Smooth muscle cell (in vitro differentiated cells): Measurements from ENCODE around the gene ANKRD63. TPM values are rescaled to one million over a fixed set of nuclear protein-coding genes. Genes with fewer than 3 reads are reported as not detected.

ENCODE experiments used
- DNase-seq: peaks from one replicate; lab custom pipeline; 2025; ENCODE audit not compliant: unreplicated experiment; lab: John Stamatoyannopoulos, UW
- H2AFZ ChIP-seq: fragments of 200-600 bp; sonication (generic); 2 replicates; pipeline ENCODE4 v1.6.0; 2016; ENCODE audit warnings: antibody characterized with exemption, low read depth, mild to moderate bottlenecking
- H3F3A ChIP-seq: fragments of 200-600 bp; sonication (generic); 2 replicates; pipeline ENCODE4 v1.6.0; 2017; ENCODE audit warnings: antibody characterized with exemption, low read depth
- H3K27ac ChIP-seq: fragments of 200-600 bp; sonication (generic); 2 replicates; pipeline ENCODE4 v1.5.1; 2016; ENCODE audit warnings: low read depth, mild to moderate bottlenecking
- H3K27me3 ChIP-seq: fragments of 200-600 bp; sonication (generic); 2 replicates; pipeline ENCODE4 v1.6.1; 2016; ENCODE audit warnings: low read depth, mild to moderate bottlenecking
- H3K36me3 ChIP-seq: fragments of 200-600 bp; sonication (generic); 2 replicates; pipeline ENCODE4 v1.5.1; 2016; ENCODE audit warnings: low read depth
- H3K4me1 ChIP-seq: fragments of 200-600 bp; sonication (generic); 2 replicates; pipeline ENCODE4 v1.5.1; 2016; ENCODE audit warnings: low read depth
- H3K4me2 ChIP-seq: fragments of 200-600 bp; sonication (generic); 2 replicates; pipeline ENCODE4 v1.6.0; 2016; ENCODE audit warnings: mild to moderate bottlenecking
- H3K4me3 ChIP-seq: fragments of 200-600 bp; sonication (generic); 2 replicates; pipeline ENCODE4 v1.5.1; 2016; ENCODE audit warnings: mild to moderate bottlenecking
- H3K79me2 ChIP-seq: fragments of 200-600 bp; sonication (generic); 2 replicates; pipeline ENCODE4 v1.6.0; 2016; ENCODE audit warnings: low read depth, mild to moderate bottlenecking
- H3K9ac ChIP-seq: fragments of 200-600 bp; sonication (generic); 2 replicates; pipeline ENCODE4 v1.6.0; 2016; ENCODE audit warnings: low read depth
- H3K9me3 ChIP-seq: fragments of 200-600 bp; sonication (generic); replicated peaks from 2 replicates; pipeline ENCODE4 v1.5.1; 2016; ENCODE audit warnings: low read depth
- H4K20me1 ChIP-seq: fragments of 200-600 bp; sonication (generic); 2 replicates; pipeline ENCODE4 v1.6.0; 2016; ENCODE audit warnings: low read depth
- WGBS: methylation state at CpG from one replicate; pipeline ENCODE4 v1.1.7; 2016; ENCODE audit warnings: low lambda C conversion rate; 5-methylcytosine and 5-hydroxymethylcytosine counted together
- polyA plus RNA-seq: library from polyadenylated mRNA; unstranded; fragments of >200 nt; fragmentation: Nextera tagmentation; extraction: Ambion mirVana; gene quantifications from 2 replicates; pipeline ENCODE4 v1.2.1, GENCODE V29; 2016
- total RNA-seq: library from RNA; depleted of rRNA; stranded (reverse); fragments of >200 nt; gene quantifications from 2 replicates; pipeline ENCODE4 v1.2.3, GENCODE V29; 2014
- TF ChIP-seq, protein P1 (sequence below): fragments of 200-600 bp; sonication (generic); IDR thresholded peaks from 2 replicates; pipeline ENCODE4 v1.5.1; 2017; ENCODE audit warnings: borderline replicate concordance, mild to moderate bottlenecking, antibody characterized with exemption; ENCODE audit not compliant: insufficient read depth, poor library complexity, severe bottlenecking

Gene ANKRD63
- total and polyA plus RNA-seq, 2 experiments from 2014 or later, result not detected

DNA sequence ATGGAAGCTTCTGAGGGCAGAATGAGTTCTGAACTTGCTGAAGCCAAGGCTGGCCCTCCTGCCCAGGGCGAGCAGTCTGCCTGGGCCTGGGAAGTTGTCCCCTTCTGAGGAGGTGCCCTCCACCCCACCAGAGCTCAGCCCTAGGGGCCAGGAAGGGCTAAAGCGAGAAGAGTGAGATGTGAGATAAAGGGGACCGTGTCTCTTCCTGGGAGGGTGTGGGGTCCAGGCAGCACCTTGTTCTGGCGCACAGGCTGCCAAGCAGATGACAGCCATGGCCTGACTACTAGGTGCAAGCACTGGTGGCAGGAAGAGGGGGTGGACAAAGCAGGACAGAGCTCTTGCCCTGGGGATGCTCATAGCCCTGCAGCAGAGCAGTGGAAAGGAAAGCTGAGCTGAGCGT, 40.3 kb downstream of the ANKRD63 start:
- H4K20me1 ChIP-seq, result no peaks in the 10 kb centered on the region
- peaks cover 12% of the 10 kb centered on the region for H3K27me3 ChIP-seq
- no peak overlapping the region for H3K27ac ChIP-seq
- DNase-seq, result no peak
- H2AFZ ChIP-seq, result no peak overlapping the region
- H3K4me1 ChIP-seq, result peaks cover 5% of the 10 kb centered on the region
- WGBS, result 95% methylated on average over 5 of the region's 5 CpGs
- H3K9ac ChIP-seq, result no peak overlapping the region
- no peaks in the 10 kb centered on the region for H3K36me3 ChIP-seq
- no peaks in the 10 kb centered on the region for H3F3A ChIP-seq
- TF ChIP-seq, protein P1, sequence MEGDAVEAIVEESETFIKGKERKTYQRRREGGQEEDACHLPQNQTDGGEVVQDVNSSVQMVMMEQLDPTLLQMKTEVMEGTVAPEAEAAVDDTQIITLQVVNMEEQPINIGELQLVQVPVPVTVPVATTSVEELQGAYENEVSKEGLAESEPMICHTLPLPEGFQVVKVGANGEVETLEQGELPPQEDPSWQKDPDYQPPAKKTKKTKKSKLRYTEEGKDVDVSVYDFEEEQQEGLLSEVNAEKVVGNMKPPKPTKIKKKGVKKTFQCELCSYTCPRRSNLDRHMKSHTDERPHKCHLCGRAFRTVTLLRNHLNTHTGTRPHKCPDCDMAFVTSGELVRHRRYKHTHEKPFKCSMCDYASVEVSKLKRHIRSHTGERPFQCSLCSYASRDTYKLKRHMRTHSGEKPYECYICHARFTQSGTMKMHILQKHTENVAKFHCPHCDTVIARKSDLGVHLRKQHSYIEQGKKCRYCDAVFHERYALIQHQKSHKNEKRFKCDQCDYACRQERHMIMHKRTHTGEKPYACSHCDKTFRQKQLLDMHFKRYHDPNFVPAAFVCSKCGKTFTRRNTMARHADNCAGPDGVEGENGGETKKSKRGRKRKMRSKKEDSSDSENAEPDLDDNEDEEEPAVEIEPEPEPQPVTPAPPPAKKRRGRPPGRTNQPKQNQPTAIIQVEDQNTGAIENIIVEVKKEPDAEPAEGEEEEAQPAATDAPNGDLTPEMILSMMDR, result no peak
- no peaks in the 10 kb centered on the region for H3K79me2 ChIP-seq
- H3K9me3 ChIP-seq, result no peaks in the 10 kb centered on the region
- H3K4me2 ChIP-seq, result no peak overlapping the region
- no peak overlapping the region for H3K4me3 ChIP-seq

DNA sequence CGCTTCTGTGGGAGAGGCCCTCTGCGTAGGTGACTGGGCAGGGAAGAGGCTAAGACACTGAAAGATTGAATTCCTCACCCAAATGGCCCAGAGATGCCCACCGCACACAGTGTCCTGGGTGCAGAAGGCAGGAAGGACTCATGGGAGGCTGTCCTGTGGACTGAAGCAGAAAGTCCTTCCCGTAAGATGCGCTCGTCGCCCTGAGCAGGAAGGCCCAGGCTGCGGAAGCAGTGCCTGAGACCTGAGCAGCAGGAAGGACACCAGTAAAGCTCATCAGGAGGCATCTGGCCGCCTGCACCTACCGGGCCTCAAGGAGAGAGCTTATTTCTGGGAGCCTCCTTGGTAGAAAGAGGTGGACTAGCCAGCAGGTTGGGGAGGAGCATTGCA, 40.7 kb downstream of the ANKRD63 start:
- H4K20me1 ChIP-seq, result no peaks in the 10 kb centered on the region
- no peak overlapping the region for H3K27ac ChIP-seq
- no peak overlapping the region for H2AFZ ChIP-seq
- no peaks in the 10 kb centered on the region for H3K36me3 ChIP-seq
- H3K9me3 ChIP-seq, result no peaks in the 10 kb centered on the region
- no peak for DNase-seq
- 91% methylated on average over 10 of the region's 10 CpGs for WGBS
- no peaks in the 10 kb centered on the region for H3F3A ChIP-seq
- peaks cover 14% of the 10 kb centered on the region for H3K27me3 ChIP-seq
- no peak overlapping the region for H3K9ac ChIP-seq
- TF ChIP-seq, protein P1, result no peak
- no peak overlapping the region for H3K4me3 ChIP-seq
- no peak overlapping the region for H3K4me2 ChIP-seq
- peaks cover 5% of the 10 kb centered on the region for H3K4me1 ChIP-seq
- no peaks in the 10 kb centered on the region for H3K79me2 ChIP-seq

- Histone ChIP-seq H3K79me2 (no peaks in the 10 kb centered on the region), H3K4me3 (no peak overlapping the region), H3F3A (no peaks in the 10 kb centered on the region), H3K9me3 (no peaks in the 10 kb centered on the region), H3K4me2 (no peak overlapping the region), H3K4me1 (peaks cover 5% of the 10 kb centered on the region), H4K20me1 (no peaks in the 10 kb centered on the region), H3K36me3 (no peaks in the 10 kb centered on the region), H3K9ac (no peak overlapping the region), H3K27ac (no peak overlapping the region), H3K27me3 (peaks cover 19% of the 10 kb centered on the region), H2AFZ (no peak overlapping the region)
- TF ChIP-seq, protein P1, result no peak
- DNase-seq, result no peak
- WGBS, result 95% methylated on average over 13 of the region's 14 CpGs
Measured at GRCh38 chr15:40241269-40242212, 41.3 kb downstream of the ANKRD63 start.
